Fibroblast of gingiva (primary cell): ENCODE measurements around the gene TMEM82.

Source experiments
- DNase-seq: peaks from one replicate; pipeline ENCODE4 v3.0.0-alpha.2; 2011; ENCODE audit warnings: low read depth

TMEM82 gene

DNA sequence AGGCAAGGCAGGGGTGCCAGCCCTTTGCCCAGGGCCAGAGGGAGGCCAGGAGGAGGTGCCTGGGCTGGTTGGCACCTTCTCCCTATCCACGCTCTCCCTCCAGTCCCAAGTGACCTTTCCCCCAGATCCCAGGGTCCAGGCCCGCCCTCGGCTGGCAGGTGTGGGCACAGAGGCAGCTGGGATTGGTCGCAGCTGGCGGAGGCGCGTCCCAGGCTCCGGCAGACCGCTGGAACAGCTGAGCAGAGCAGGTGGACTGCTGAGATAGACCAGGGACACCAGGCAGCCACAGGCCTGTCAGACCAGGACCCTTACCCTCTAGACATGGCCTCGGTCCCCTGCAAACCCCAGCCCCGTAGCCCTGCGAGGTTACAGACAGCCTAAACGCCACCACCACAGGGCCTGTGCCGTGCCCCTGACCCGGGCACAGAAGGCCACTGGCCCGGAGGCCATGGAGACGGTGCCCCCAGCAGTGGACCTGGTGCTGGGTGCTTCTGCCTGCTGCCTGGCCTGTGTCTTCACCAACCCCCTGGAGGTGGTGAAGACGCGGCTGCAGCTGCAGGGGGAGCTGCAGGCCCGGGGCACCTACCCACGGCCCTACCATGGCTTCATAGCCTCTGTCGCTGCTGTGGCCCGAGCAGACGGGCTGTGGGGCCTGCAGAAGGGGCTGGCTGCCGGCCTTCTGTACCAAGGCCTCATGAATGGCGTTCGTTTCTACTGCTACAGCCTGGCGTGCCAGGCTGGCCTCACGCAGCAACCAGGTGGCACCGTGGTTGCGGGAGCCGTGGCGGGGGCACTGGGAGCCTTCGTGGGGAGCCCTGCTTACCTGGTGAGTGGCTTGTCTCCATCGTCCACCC, 6.0 kb upstream of the TMEM82 start, which contains the start of gene SLC25A34:
Gene SLC25A34 (plus strand): TSS at position 221 of the 854 bp plus-strand sequence. CDS start 228 bp downstream, at position 449.
- no peak for DNase-seq

DNA sequence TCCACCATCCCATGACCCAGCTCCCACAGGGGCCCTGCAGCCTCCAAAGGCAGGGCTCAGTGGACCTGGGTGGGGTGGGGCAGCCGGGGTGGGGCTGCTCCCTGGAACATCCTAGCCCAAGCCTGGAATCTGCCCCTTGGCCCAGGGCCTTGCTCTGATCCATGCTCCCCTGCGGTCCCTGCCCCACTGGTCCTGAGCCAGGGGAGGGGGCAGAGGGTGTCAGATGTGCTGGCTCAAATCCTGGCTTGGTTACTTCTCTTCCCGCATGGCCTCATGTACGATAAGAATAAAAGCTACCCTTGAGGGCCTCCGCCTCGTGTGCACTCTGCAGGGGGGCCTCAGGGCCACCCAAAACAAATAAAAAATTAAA, 5.4 kb upstream of the TMEM82 start:
- no peak for DNase-seq

DNA sequence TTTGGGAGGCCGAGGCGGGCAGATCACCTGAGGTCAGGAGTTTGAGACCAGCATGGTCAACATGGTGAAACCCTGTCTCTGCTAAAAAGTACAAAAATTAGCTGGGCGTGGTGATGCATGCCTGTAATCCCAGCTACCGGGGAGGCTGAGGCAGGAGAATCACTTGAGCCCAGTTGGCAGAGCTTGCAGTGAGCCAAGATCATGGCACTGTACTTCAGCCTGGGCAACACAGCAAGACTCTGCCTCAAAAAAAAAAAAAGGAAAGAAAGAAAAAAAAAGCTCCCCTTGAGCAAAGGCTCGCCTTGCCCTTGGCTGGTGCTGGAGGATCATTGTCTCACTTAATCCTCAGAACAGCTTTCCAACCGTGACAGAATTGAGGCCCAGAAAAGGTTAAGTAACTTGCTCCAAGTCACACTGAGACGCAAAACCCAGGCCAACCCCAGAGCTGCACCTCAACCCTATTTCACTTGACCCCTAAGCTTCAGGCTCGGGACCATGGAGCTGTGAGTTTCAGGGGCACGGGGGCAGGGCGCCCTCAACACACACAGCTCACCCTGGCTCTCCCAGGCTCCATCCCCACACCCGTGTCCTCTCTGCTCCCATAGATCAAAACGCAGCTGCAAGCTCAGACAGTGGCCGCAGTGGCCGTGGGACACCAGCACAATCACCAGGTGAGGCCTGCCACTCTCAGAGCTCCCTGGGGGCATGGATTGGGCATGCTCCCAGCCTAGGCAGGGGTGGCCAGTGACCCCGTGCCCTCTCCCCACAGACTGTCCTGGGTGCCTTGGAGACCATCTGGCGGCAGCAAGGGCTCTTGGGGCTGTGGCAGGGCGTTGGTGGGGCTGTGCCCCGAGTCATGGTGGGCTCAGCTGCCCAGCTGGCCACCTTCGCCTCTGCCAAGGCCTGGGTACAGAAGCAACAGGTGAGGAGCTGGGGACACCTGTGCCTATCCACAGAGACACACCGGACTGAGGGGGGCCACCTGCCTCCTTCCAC, 4.7 kb upstream of the TMEM82 start:
- DNase-seq: no peak

DNA sequence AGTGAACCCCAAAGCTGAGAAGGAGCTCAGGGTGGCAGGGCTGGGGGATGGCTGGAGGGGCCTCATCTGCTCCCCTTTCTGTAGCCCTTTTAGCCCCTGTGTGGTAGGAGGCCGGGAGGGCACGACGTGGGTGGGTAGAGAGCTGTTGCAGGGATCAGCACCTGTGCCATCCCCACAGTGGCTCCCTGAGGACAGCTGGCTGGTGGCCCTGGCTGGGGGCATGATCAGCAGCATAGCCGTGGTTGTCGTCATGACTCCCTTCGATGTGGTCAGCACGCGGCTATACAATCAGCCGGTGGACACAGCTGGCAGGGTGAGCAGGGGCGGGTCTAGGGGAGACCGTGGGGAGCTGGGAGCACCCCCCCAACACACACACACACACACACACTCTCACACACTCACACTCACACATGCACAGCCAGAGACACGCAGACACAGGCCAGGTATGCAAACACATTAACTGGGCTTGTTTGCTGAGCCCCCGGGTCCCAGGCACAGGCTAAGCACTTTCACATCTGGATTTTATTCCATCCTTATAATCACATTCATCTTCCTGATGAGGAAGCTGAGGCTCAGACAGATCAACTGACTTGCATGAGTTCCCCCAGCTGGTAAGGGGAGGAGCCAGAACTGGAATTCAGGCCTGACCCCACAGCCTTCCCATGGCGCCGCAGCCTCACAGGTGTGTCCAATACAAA, 3.7 kb upstream of the TMEM82 start:
- DNase-seq: no peak

DNA sequence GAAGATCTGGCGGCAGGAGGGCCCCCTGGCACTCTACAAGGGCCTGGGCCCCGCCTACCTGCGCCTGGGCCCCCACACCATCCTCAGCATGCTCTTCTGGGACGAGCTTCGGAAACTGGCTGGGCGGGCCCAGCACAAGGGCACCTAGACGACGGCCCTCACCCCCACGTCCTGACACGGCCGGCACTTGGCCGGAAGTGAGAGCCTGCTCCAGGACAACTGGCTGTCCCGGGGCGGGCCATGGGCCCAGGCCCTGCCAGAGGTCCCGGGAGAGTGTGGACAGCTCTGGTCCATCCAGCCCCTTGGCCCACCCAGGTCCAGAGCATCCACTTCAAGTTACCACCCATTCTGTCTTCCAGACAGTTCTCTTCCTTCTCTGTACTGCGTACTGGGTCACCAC, 3.0 kb upstream of the TMEM82 start:
- DNase-seq: no peak

DNA sequence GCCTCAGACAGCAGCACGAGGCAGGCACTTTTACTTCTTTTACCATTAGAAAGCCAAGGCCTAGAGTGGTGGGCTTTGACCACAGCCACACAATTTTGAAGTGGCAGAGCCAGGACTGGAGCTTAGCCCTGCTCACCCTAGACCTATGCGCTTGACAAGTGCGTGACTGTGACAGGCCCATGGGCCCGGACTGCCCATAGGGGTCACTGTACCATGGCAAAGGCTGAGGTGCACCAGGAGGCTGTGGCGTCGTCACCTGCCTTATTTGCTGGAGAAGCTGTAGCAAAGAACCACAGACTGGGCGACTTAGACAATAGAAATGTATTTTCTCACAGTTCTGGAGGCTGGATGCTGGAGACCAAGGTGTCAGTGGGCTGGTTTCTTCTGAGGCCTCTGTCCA, 2.6 kb upstream of the TMEM82 start:
- DNase-seq: no peak

DNA sequence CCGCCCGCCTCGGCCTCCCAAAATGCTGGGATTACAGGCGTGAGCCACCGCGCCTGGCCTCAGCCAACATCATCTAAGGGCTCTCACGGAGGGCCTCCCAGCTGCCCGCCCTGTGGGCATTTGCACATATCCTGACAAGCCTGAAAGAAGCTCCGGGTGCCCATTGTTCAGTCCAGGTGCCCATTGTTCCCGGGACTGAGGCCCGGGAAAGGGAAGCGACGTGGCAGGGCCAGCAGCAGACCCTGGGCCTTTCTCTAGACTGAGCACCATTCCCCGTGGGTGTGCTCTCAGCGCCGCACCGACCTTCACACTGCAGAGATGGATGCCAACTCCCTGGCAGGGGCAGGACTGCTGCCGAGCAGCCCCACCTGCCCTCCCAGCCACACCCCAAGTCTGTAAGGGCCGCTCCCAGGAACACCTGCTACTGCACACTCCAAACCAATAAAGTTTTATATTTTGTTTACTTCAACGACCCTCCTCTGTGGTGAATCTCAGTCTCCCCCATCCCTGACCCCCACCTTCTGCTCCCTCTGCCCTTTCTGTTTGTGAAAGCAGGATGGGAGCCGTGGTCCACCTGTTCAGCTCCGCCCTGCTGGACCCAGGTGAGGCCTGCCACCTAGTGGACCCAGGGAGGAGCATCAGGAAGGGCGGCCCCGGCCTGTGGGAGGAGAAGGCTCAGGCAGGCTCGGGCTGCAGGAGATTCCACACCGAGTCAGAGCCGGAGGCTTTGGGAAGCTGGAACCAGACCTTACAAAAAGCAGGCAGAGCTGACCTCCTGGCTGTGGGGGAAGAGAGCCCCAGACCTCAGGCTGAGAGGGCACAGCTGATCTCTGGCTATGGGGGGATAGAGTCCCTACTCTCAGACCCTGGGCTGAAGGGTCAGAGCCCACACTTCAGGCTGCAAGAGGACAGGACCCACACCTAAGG, 1.1 kb upstream of the TMEM82 start:
- DNase-seq: peak; percentile 26

DNA sequence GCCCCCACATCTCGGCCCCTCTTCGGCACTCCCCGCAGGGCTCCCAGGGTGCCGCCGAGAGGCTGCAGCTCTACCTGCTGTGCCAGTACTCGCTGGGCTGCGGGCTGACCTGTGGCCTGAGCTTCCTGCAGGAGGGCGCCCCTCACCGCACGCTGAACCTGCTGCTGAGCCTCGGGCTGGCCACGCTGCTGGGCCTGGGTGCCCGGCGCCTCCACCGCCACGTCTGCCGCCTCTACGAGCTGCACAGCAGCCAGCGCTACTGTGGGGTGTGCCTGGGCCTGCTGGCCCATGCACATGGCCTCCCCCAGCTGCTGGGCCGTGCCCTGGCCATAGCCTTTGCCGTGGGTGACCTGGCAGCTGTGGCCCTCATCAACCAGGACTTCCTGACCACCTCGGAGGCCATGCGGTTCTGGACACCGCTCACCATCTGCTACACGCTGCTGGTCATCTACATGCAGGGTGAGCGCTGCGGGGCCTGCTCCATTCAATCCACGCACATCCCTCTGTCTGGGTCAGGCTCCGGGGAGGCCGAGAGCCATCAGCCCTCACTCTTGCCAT, 1.9 kb downstream of the TMEM82 start:
- no peak for DNase-seq

DNA sequence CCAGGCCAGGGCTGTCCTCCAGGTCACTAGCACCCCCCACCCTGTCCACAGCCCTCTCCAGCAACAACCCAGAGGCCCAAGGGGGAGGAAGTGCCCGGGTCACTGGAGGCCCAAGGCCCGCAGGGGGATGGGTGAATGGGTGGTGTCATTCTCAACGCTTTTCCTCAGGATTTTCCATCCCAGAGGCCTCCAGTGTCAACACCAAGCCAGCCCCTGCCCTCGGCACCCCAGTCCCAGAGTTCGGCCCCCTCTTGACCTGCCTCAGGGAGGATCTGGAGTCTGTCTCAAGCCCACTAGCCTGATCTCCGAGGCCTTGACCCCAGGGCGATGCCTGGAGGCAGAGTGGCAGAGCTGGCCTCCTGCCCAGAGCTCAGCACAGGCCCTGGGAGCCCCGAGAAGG, 5.1 kb downstream of the TMEM82 start:
- no peak for DNase-seq

DNA sequence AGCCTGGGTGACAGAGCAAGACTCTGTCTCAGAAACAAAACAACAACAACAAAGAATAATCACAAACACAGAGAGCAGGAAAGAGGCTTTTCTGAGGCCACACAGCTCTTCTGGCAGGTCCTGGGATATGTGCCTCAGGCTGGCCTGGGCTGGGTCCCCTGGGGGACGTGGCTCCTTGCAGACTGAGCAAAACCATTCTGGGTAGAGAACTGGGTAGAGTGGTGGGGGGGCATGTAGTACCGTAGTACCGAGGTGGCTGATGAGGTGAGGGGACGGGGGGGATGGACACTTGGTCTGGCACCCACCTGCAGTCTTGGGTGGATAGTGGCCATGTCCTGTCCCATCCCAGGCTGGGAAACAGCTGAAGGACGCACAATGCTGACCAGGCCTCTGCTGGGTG, 6.0 kb downstream of the TMEM82 start:
- no peak for DNase-seq

DNA sequence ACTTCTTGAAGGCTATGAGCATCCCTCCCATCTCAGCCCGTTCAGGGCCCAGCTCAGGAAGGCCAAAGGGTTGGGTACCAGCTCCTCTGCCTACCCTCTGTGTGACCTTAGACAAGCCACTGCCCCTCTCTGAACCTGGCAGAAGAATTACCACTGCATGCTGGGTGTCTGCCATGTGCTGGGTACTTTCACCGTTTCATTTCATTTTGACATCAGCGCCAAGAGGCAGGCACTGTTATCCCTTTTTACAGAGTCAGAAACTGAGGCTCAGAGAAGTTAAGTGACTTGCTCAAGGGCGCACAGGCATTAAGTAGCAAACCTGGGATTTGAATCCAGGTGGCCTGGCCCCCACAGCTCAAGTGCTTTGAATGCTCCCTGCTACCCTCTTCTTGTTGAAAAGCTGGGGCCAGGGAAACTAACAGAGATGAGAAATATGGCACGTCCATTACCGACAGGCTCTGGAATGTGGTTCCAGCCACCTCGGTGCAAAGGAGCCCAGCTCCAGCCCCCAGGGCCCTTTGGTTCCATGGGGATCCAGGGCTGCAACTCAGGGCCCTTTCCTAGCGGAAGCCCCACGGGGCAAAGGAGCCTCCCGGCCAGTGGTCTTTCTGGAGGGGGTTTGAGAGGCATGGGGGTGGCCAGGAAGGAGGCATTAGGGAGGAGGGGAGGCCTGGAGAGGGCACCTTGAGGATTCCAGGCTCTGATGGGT, 6.5 kb downstream of the TMEM82 start:
- no peak for DNase-seq

DNA sequence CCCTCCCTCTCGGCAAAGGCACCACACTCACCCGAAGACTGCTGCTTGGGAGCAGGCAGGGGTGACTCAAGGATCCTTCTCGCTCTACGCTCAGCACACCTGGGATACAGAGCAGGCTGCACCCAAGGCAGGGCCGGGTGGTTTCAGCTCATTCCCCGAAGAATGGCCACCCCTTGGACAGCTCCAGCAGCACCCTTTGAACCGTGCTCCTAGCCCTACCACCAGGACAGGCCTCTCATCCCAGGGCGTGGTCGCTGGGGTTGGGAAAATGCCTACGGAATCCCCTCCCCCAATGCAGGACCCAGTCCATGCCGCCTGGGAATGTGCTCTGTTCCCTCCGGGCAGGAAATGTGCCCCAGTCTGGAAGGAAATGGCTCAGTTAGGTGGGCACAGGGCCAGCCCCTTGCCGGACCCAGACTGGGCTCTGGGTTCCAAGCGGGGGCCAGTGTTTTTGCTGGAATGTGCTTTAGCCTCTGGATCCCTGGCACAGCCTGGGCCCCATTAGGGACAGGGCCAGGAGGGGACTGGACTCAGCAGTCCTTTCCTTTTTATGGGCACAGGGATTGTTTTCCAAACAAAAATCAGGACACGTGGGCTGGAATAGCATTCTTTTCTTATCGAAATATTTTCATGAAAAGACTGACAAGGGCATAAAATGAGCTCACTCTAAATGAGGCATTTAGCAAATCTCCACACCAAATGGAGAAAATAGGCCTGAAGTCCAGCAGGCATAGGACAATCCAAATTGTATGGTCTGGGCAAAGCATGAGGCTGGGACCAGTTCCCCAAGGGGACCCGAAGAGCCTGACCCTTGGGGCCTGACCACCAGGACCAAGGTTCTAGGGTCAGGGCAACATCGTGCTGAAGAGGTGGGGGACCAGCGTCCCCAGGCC, 7.3 kb downstream of the TMEM82 start:
- DNase-seq: no peak

DNA sequence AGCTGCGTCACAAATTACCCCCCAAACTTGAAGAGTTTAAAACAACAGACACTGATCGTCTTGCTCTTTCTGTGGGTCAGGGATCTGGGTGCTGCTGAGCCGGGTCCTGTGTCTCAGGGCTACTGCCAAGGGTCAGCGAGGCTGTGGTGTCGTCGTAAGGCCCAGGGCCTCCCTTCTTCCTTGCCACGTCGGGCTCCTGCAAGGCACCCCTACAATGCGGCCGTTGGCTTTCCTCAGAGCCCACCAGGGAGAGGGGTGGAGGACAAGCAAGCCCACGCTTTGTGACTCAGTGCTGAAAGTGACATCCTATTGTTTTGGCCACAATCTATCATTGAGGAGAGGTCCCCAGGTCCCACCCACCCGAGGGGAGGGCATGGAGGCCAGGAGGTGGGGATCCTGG, 8.6 kb downstream of the TMEM82 start:
- no peak for DNase-seq

DNA sequence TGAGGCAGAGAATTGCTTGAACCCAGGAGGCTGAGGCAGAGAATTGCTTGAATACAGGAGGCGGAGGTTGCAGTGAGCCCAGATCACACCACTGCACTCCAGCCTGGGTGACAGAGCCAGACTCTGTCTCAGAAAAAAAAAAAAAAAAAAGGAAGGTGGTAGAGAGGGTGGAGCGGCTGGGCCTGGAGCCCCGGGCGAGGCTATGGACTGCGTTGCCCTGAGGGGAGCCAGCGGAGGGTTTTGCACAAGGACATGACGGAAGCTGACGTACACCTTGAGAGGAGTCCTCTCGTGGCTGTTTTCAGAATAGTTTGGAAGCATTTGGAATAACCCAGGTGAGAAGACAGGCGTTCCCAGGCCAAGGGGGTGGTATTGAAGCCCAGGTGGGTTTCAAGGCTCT, 9.4 kb downstream of the TMEM82 start:
- no peak for DNase-seq

DNA sequence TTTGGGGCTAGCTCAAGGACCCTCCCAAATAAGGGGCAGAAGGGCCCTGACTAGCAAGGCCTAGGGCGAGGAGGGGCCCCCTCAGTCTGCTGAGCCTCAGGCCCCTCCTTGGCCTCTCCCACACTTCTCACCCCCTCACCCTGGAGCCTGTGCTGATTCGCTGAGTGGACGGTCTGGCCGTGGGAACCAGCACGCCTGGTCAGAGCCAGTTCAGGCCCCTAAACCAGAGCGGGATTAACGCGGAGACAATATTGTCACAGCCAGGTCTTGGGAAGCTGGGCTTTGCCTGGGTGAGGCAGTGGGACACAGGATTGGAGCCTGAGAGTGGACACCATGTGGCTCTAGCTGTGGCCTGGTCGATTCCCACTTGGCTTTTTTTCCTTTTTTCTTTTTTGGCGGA, 11.5 kb downstream of the TMEM82 start:
- no peak for DNase-seq

DNA sequence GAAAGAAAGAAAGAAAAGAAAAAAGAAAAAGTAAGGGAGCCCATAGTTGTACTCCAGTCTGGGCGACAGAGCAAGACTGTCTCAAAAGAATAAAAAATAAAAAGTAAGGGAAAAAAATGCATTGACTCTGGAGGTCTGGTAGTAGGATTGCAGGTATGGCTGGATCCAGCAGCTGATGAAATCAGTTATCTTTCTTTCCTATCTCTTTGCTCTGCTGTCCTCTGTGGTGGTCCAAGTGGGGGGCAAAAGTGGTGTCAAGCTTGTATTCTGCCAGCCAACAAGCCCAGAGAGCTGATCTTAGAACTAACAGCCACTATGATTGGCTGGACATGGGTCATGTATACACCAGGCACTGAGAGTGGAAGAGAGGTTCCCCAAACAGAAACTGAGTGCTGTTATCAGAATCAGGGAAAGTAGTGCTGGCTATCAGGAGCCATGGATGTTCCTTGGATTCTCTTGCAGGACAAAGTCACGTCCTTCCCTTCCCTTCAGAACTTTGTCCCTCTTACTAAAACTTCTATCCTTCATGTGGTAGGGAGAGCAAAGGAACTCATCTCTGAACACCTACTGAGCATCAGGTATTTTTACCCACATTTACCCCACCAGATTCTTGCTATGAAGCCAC, 12.8 kb downstream of the TMEM82 start:
- DNase-seq: no peak

DNA sequence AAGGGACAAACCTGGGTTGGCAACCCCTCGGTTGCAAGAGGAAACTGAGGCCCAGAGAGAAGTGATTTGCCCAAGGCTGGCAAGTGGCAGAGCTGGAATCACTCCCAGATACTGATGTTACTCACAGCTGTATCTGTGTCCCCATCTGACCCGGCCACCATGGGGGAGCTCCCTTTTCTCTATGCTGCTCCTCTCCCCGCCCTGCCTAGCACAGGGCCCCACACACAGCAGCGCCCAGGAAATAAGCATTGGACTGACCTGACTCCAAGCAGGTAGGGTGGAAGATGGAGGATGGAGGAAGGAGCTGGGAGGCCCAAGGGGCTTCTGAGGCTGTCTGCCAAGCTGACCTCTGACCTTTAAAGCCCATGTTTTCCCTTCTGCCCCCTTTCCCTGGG, 13.3 kb downstream of the TMEM82 start:
- no peak for DNase-seq

DNA sequence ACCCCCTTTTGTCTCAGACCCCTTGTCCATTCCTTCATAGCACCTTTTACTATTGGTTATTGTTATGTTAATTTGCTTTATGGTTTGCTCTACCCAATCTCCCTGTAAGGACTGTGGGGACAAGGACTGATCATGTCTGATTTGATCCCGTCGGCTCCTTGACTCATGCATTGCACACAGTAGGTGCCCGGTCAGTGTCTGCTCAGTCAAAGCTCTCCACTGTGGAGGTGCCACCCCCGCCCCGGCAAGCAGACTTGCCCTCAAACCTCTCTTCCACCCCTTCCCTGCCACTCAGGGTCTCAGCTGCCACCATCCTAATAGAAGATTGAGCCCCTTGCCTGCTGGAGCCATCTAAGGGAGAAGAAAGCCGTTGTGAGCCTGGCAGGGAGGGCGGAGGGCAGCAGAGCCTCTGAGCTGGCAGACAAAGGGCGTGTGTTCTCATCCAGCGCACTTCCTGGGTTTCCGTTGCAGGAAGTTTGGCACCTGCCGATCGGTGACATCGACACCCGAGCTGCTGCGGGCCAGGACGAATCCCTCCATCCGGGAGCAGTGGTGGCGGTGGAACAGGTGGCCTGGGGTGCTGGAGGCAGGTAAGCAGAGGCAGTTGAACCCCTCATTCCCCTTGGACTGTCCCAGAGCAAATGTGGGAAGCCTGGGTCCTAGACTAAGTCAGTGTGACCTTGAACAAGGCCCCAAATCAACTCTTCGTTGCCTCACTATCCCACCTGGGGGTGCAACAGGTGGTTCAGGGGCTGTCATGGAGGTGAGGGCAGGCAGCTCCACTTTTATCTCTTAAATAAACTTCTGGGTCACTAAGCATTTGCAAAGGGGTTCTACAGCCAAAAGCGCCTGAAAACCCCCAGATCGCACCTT, 14.1 kb downstream of the TMEM82 start:
- DNase-seq: no peak
